GM18517 (cell line): ENCODE results near the gene FDXACB1.
"Not testable (repeated sequence)": the region's sequence is repeated elsewhere in the genome, so short reads cannot be mapped to it uniquely, and the experiment has no call there.

ENCODE experiments used
- ATAC-seq: cut with Tn5 transposase; IDR thresholded peaks from one replicate; pipeline ENCODE4 v1.9.1; 2021; ENCODE audit warnings: mild to moderate bottlenecking, moderate library complexity; ENCODE audit not compliant: unreplicated experiment

FDXACB1 gene

GRCh38 chr11:111909378-111909777 lies 30.4 kb upstream of the FDXACB1 start:
- ATAC-seq, result no peak

GRCh38 chr11:111908639-111909305 lies 29.8 kb upstream of the FDXACB1 start:
- no peak for ATAC-seq

- no peak for ATAC-seq
Measured at GRCh38 chr11:111906680-111907079, 27.7 kb upstream of the FDXACB1 start.

- no peak for ATAC-seq
Measured at GRCh38 chr11:111905411-111905810, 26.4 kb upstream of the FDXACB1 start.

GRCh38 chr11:111886844-111887243 lies 7.9 kb upstream of the FDXACB1 start:
- ATAC-seq, result no peak

- ATAC-seq, result no peak
Measured at GRCh38 chr11:111886032-111886431, 7.1 kb upstream of the FDXACB1 start.

GRCh38 chr11:111885053-111885452 lies 6.1 kb upstream of the FDXACB1 start:
- not testable (repeated sequence) for ATAC-seq

GRCh38 chr11:111882202-111882601 lies 3.2 kb upstream of the FDXACB1 start:
- no peak for ATAC-seq

GRCh38 chr11:111879637-111879960 lies 634 bp upstream of the FDXACB1 start:
- peak; percentile 19 for ATAC-seq

- peak; percentile 24 for ATAC-seq
Measured at GRCh38 chr11:111878385-111878848, 548 bp downstream of the FDXACB1 start.

- ATAC-seq, result no peak
Measured at GRCh38 chr11:111871693-111872161, 7.2 kb downstream of the FDXACB1 start.

- ATAC-seq, result peak; percentile 88
Measured at GRCh38 chr11:111870886-111871692, 7.9 kb downstream of the FDXACB1 start, which contains the start of gene ALG9. ALG9 (minus strand) TSS chr11:111871581; CDS start chr11:111871482, 99 bp downstream.

- peak; percentile 10 for ATAC-seq
Measured at GRCh38 chr11:111870522-111870885, 8.5 kb downstream of the FDXACB1 start.

- ATAC-seq, result no peak
Measured at GRCh38 chr11:111870113-111870512, 8.9 kb downstream of the FDXACB1 start.

- ATAC-seq, result no peak
Measured at GRCh38 chr11:111860257-111860656, 18.7 kb downstream of the FDXACB1 start.

GRCh38 chr11:111855506-111855905 lies 23.5 kb downstream of the FDXACB1 start:
- ATAC-seq, result no peak

GRCh38 chr11:111852103-111852502 lies 26.9 kb downstream of the FDXACB1 start:
- no peak for ATAC-seq

- ATAC-seq, result no peak
Measured at GRCh38 chr11:111851636-111852035, 27.3 kb downstream of the FDXACB1 start.

GRCh38 chr11:111851067-111851466 lies 27.9 kb downstream of the FDXACB1 start:
- no peak for ATAC-seq

- ATAC-seq, result no peak
Measured at GRCh38 chr11:111849631-111850030, 29.3 kb downstream of the FDXACB1 start.

GRCh38 chr11:111846636-111847035 lies 32.3 kb downstream of the FDXACB1 start:
- ATAC-seq, result no peak

- ATAC-seq, result no peak
Measured at GRCh38 chr11:111846063-111846462, 32.9 kb downstream of the FDXACB1 start.
